ENCODE data around the gene CDK6. TPM values are rescaled to one million over a fixed set of nuclear protein-coding genes. Genes with fewer than 3 reads are reported as not detected.
A peak's percentile ranks its signal among the peaks of the same experiment; 100 is the strongest.

CDK6 gene
- total and polyA plus RNA-seq, 10 donors, result 0.91 to 37.8 (median 25.5) TPM

DNA sequence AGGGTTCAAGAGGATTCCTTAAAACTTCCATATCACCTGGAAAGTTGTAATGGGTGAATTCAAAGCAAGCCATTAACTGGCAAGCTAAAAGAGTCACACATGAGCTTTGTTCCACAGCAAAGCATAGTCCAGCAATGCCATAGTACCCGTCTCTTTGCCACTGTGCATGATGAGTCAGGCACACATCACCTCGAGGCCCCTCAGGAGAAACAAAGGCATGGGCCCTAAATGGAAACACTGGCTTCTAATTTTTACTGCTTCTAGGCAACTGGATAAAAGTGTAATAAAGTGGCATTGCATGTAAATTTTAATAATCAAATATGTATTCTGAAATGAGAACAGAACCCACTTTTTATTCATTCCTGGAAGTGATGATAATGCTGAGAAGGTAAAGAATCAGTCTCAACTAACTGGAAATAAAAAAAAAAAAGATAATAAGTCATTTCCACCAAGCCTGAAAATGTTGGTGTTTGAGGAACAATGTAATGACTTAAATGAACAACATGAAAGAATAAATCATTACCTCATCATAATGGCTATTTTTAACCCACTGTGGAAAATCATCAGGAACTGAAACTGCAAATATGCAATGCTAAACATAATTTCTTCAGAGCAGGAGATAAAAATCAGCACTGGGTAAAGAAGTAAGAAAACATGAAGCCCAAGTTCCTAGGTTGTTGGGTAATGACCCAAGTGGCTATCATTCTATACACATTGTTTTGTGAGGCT lies 104.9 kb downstream of the CDK6 start:
- DNase-seq, result no peak
- Histone ChIP-seq H3K4me3 (no peak overlapping the region), H3K9me3 (no peaks in the 10 kb centered on the region), H3K27me3 (replicated peaks in 1 of 7) (no peaks in the 10 kb centered on the region), H3K4me1 (peaks cover 0 to 28% (median 16%) of the 10 kb centered on the region in 6 donors), H3K27ac (peak overlapping the region in 5 of 8 donors; percentile 10 to 63 (median 39)), H3K36me3 (no peaks in the 10 kb centered on the region)
- 68 to 85% (median 76%) methylated on average over 2 of the region's 2 CpGs for WGBS, 5 donors
- intact Hi-C loops (cut with DNase I; ENCODE audit: low total_unique reads), result no loop called here
- TF ChIP-seq, protein P1, sequence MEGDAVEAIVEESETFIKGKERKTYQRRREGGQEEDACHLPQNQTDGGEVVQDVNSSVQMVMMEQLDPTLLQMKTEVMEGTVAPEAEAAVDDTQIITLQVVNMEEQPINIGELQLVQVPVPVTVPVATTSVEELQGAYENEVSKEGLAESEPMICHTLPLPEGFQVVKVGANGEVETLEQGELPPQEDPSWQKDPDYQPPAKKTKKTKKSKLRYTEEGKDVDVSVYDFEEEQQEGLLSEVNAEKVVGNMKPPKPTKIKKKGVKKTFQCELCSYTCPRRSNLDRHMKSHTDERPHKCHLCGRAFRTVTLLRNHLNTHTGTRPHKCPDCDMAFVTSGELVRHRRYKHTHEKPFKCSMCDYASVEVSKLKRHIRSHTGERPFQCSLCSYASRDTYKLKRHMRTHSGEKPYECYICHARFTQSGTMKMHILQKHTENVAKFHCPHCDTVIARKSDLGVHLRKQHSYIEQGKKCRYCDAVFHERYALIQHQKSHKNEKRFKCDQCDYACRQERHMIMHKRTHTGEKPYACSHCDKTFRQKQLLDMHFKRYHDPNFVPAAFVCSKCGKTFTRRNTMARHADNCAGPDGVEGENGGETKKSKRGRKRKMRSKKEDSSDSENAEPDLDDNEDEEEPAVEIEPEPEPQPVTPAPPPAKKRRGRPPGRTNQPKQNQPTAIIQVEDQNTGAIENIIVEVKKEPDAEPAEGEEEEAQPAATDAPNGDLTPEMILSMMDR (IDR thresholded peaks at IDR 0.05 in 8 of 11, conservative IDR thresholded peaks at IDR 0.05 in 3 of 11), result no peak
- TF ChIP-seq POLR2AphosphoS5 (IDR thresholded peaks at IDR 0.05) (no peak), POLR2A (IDR thresholded peaks at IDR 0.05) (no peak)

DNA sequence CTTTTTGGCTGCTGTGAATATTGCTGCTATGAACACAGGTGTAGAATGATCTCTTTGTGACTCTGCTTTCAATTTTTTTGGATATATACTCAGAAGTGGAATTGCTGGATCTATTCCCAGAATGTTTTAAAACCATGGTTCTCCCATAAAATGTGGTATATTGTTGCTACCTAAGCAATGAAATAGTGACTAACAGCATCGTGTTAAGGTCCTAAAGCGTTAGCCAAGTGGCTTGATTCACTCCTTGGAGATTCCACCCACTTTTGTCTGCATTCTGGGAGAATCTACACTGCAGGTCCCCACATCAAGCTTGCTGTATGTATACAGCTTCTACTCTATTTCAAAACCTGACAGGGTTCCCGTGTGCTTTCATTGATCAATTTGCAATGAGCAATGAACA lies 105.6 kb downstream of the CDK6 start:
- intact Hi-C loops (cut with DNase I; ENCODE audit: low total_unique reads), result no loop called here
- no peaks in the 10 kb centered on the region for H3K9me3 ChIP-seq
- TF ChIP-seq, protein P1 (IDR thresholded peaks at IDR 0.05 in 8 of 11, conservative IDR thresholded peaks at IDR 0.05 in 3 of 11), result no peak
- TF ChIP-seq POLR2A (IDR thresholded peaks at IDR 0.05), result no peak
- no peak for TF ChIP-seq POLR2AphosphoS5 (IDR thresholded peaks at IDR 0.05)
- H3K4me3 ChIP-seq, result no peak overlapping the region
- H3K27ac ChIP-seq, result no peak overlapping the region
- DNase-seq, result no peak
- no peaks in the 10 kb centered on the region for H3K27me3 ChIP-seq (replicated peaks in 1 of 7)
- H3K36me3 ChIP-seq, result peaks cover 0 to under 1% (median 0%) of the 10 kb centered on the region in 6 donors
- H3K4me1 ChIP-seq, result peaks cover 0 to 28% (median 16%) of the 10 kb centered on the region in 6 donors
- 92 to 97% (median 95%) methylated on average over 3 of the region's 3 CpGs for WGBS, 5 donors

DNA sequence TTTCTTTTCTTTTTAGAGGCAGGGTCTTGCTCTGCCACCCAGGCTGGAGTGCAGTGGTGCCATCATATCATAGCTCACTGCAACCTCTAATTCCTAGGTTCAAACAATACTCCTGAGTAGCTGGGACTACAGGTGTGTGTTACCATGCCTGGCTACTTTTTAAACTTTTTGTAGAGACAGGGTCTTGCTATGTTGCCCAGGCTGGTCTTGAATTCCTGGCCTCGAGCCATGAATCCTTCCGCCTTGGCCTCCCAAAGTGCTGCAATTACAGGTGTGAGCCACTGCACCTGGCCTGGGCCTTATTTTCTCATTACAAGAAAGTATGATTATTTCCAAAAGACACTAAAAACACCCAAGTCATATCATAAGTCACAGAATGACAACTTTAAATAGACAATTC lies 106.6 kb downstream of the CDK6 start:
- H3K27ac ChIP-seq, result no peak overlapping the region
- H3K4me1 ChIP-seq, result peaks cover 0 to 32% (median 16%) of the 10 kb centered on the region in 6 donors
- TF ChIP-seq, protein P1 (IDR thresholded peaks at IDR 0.05 in 8 of 11, conservative IDR thresholded peaks at IDR 0.05 in 3 of 11), result no peak
- TF ChIP-seq POLR2AphosphoS5 (IDR thresholded peaks at IDR 0.05), result no peak
- TF ChIP-seq POLR2A (IDR thresholded peaks at IDR 0.05), result no peak
- no peaks in the 10 kb centered on the region for H3K27me3 ChIP-seq (replicated peaks in 1 of 7)
- no peak overlapping the region for H3K4me3 ChIP-seq
- intact Hi-C loops (cut with DNase I; ENCODE audit: low total_unique reads), result no loop called here
- DNase-seq, result no peak
- WGBS, 5 donors, result 95 to 99% (median 98%) methylated on average over 2 of the region's 2 CpGs
- peaks cover 0 to 11% (median 2%) of the 10 kb centered on the region in 6 donors for H3K36me3 ChIP-seq
- H3K9me3 ChIP-seq, result no peaks in the 10 kb centered on the region

DNA sequence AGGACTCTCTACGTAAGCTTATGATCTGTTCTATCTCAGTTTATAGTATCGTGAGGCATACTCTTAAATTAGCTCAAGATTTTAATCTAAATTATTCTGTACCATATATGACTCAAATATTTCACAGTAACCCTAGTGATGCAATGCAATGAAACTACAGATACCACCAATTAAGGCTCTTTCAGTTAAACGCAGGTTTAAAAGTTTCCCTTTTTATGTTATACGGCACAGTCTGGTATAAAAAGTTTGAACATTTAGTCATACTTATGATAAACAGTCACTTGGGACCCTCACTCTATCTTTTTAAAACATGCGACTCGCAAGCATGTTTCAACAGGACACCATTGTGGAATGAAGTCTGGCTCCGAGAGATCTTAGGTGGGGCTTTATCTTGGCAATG lies 107.2 kb downstream of the CDK6 start:
- Histone ChIP-seq H3K9me3 (no peaks in the 10 kb centered on the region), H3K27ac (no peak overlapping the region), H3K27me3 (replicated peaks in 1 of 7) (no peaks in the 10 kb centered on the region), H3K36me3 (peaks cover 0 to 17% (median 2%) of the 10 kb centered on the region in 6 donors), H3K4me1 (peaks cover 0 to 38% (median 18%) of the 10 kb centered on the region in 6 donors), H3K4me3 (no peak overlapping the region)
- WGBS, 5 donors, result 86 to 94% (median 89%) methylated on average over 7 of the region's 7 CpGs
- TF ChIP-seq, protein P1 (IDR thresholded peaks at IDR 0.05 in 8 of 11, conservative IDR thresholded peaks at IDR 0.05 in 3 of 11), result no peak
- TF ChIP-seq POLR2A (IDR thresholded peaks at IDR 0.05), result no peak
- TF ChIP-seq POLR2AphosphoS5 (IDR thresholded peaks at IDR 0.05), result no peak
- DNase-seq, result no peak
- intact Hi-C loops (cut with DNase I; ENCODE audit: low total_unique reads), result no loop called here

Measured in spleen (tissue), 11 donors.